Stimulated activated CD8-positive, alpha-beta memory T cell treated with anti-CD3 and anti-CD28 coated beads, Interleukin-4, amount 100 ng/mL, for 48 hours (primary cell): ENCODE results near the gene AOC2.

Experiments
- DNase-seq: peaks from one replicate; pipeline ENCODE4 v3.0.0-alpha.2; 2020

The AOC2 gene

GRCh38 chr17:42844271-42844670 lies at the start of gene AOC2:
Gene AOC2 (plus strand): TSS chr17:42844580. CDS start chr17:42844627, 47 bp downstream.
- no peak for DNase-seq

- no peak for DNase-seq
Observed at GRCh38 chr17:42795061-42795460, 49.3 kb upstream of the AOC2 start.

GRCh38 chr17:42795465-42795864 lies 48.9 kb upstream of the AOC2 start:
- DNase-seq, result no peak

GRCh38 chr17:42796066-42796758 lies 48.2 kb upstream of the AOC2 start:
- DNase-seq, result no peak

GRCh38 chr17:42797067-42798007 lies 47.0 kb upstream of the AOC2 start:
- no peak for DNase-seq

- no peak for DNase-seq
Observed at GRCh38 chr17:42798011-42798382, 46.4 kb upstream of the AOC2 start.

- DNase-seq, result peak; percentile 89
Observed at GRCh38 chr17:42798383-42799380, 45.7 kb upstream of the AOC2 start, which contains the start of the genes CNTD1 and COA3. Gene CNTD1 (plus strand): TSS chr17:42798861. CDS start chr17:42799068, 207 bp downstream. Gene COA3 (minus strand): TSS chr17:42798704. CDS start chr17:42798681, 23 bp downstream.

GRCh38 chr17:42803074-42803883 lies 41.1 kb upstream of the AOC2 start:
- DNase-seq, result no peak

GRCh38 chr17:42804918-42805367 lies 39.4 kb upstream of the AOC2 start:
- no peak for DNase-seq

GRCh38 chr17:42806249-42806648 lies 38.1 kb upstream of the AOC2 start:
- DNase-seq, result no peak

GRCh38 chr17:42809250-42809649 lies 35.1 kb upstream of the AOC2 start:
- no peak for DNase-seq

GRCh38 chr17:42814633-42815399 lies 29.6 kb upstream of the AOC2 start:
- no peak for DNase-seq

- DNase-seq, result no peak
Observed at GRCh38 chr17:42817866-42818265, 26.5 kb upstream of the AOC2 start.

- DNase-seq, result no peak
Observed at GRCh38 chr17:42818379-42818778, 26.0 kb upstream of the AOC2 start.

GRCh38 chr17:42819939-42820535 lies 24.3 kb upstream of the AOC2 start:
- DNase-seq, result peak; percentile 84

- no peak for DNase-seq
Observed at GRCh38 chr17:42821176-42821575, 23.2 kb upstream of the AOC2 start.

GRCh38 chr17:42827472-42827871 lies 16.9 kb upstream of the AOC2 start:
- no peak for DNase-seq

GRCh38 chr17:42830971-42831370 lies 13.4 kb upstream of the AOC2 start:
- DNase-seq, result no peak

GRCh38 chr17:42832213-42832933 lies 12.0 kb upstream of the AOC2 start:
- no peak for DNase-seq
